LNCaP clone FGC (cell line): ENCODE data around the gene TRIP6.

ENCODE experiments used
- DNase-seq: peaks from one replicate; pipeline ENCODE4 v3.0.0-alpha.2; 2011; ENCODE audit warnings: low read depth
- H3K4me3 ChIP-seq: 2 replicates; pipeline ENCODE4 v1.5.1; 2011; ENCODE audit warnings: mild to moderate bottlenecking, low read depth, low read length, control low read depth
- TF ChIP-seq, protein P1 (sequence below): IDR thresholded peaks from 2 replicates; pipeline ENCODE4 v1.5.1; 2012; ENCODE audit warnings: mild to moderate bottlenecking; ENCODE audit not compliant: control insufficient read depth, insufficient read depth; ENCODE audit errors: extremely low read depth

TRIP6 gene

DNA sequence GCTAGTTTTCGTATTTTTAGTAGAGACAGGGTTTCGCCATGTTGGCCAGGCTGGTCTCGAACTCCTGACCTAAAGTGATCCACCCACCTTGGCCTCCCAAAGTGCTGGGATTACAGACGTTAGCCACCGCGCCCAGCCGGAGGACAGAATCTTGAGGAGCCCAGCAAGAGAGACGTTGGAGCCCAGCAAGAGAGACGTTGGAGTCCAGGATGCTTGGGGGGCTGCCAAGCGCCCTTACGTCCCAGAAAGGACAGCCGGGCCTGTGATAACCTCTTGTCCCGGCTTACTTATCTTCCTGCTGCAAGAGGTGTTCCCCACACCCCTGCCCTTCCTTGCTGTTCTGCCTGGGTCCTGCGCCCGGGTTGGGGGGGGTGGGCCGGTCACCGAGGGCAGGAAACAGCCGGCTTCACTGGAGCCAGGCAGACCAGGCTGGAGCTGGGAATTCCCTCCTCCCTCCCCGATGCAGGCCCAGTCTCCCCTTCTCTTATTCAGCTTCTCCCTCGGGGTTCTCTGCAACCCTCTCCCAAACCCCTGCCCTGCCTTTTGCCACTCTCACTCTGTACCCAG, 38.0 kb upstream of the TRIP6 start:
- H3K4me3 ChIP-seq, result no peak overlapping the region
- no peak for DNase-seq
- TF ChIP-seq, protein P1, sequence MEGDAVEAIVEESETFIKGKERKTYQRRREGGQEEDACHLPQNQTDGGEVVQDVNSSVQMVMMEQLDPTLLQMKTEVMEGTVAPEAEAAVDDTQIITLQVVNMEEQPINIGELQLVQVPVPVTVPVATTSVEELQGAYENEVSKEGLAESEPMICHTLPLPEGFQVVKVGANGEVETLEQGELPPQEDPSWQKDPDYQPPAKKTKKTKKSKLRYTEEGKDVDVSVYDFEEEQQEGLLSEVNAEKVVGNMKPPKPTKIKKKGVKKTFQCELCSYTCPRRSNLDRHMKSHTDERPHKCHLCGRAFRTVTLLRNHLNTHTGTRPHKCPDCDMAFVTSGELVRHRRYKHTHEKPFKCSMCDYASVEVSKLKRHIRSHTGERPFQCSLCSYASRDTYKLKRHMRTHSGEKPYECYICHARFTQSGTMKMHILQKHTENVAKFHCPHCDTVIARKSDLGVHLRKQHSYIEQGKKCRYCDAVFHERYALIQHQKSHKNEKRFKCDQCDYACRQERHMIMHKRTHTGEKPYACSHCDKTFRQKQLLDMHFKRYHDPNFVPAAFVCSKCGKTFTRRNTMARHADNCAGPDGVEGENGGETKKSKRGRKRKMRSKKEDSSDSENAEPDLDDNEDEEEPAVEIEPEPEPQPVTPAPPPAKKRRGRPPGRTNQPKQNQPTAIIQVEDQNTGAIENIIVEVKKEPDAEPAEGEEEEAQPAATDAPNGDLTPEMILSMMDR, result no peak

DNA sequence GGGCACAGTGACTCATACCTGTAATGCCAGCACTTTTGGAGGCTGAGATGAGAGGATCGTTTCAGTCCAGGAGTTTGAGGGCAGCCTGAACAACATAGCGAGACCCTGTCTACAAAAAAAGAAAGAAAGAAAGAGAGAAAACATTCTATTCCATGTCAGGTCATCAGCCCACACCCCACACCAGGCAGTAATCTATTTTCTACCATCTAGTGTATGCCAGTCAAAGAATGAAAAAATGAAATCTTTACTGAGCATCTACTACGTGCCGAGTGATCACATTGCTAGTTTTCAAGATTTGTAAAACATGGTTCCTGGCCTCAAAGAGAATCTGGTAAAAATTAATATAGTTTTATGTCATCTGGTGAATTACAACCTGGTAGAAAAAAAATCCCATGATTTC, 36.8 kb upstream of the TRIP6 start:
- TF ChIP-seq, protein P1, result no peak
- H3K4me3 ChIP-seq, result no peak overlapping the region
- DNase-seq, result no peak

DNA sequence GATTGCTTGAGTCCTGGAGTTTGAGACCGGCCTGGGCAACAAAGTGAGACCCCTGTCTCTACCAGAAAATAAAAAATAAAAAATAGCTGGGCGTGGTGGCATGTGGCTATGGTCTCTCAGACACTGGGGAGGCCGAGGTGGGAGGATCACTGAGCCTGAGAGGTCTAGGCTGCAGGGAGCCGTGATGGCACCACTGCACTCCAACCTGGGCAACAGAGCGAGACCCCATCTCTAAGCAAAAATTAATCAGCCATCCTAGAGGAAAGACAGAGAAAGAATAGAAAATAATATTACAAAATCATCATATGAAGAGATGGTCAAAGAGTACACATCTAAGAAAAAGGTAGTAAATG, 34.9 kb upstream of the TRIP6 start:
- TF ChIP-seq, protein P1, result no peak
- no peak overlapping the region for H3K4me3 ChIP-seq
- no peak for DNase-seq

DNA sequence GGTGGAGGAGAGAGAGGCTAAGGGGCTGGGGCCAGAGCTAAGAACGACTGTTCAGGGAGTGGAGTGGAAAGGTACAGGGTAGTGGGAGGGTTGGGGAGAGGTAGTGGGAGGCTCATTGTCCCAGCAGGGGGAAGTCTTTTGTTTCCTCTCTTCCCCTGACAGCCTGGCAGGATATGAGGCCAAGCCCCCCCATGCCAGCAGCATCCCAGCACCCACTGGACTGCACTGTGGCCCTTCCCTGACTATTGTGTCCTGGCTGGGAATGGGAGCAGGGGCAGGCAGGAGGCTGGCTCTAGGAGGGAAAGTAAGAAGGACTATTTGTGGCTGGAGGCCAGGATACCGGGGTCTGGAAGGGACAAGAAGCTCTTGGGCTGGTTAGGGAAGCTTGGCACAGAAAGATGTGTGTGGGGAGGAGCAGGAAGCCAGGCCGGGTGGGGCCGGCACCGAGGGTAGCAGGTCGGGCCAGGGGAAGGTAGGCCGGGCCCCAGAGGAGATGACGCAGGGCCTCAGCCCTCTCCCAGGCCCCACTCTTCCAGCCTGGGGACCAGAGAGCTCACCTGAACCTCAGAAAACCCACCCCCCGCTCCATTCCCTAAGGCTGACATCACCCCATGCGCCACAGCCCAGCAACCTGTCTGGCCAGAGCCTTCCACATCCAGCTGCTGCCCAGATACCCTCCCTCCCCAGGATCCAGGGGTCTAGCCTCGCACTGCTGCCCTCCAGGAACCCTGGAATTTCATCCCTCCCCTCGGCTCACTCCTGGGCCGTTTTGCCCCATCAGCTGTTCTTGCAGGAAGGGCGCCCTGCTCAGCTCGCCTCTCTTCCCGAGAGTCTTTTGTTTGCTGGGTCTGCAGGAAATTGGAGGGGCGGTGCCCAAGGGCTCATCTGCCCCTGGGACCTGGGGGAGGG, 31.0 kb upstream of the TRIP6 start:
- no peak overlapping the region for H3K4me3 ChIP-seq
- no peak for DNase-seq
- TF ChIP-seq, protein P1, result no peak

DNA sequence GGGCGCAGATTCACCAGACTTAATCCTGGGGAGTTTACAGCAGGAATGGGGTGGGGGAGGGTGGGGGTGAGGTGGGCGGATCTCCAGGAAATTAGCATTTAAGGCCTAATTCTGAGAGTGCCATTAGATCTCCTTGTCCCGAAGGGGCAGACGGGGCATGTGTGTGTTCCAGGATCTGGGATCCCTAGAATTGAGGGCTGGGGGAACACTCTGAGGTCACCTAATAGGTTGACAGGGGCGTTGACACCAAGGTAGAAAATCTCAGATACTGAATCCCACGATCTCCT, 30.4 kb upstream of the TRIP6 start:
- DNase-seq, result no peak
- TF ChIP-seq, protein P1, result no peak
- no peak overlapping the region for H3K4me3 ChIP-seq

DNA sequence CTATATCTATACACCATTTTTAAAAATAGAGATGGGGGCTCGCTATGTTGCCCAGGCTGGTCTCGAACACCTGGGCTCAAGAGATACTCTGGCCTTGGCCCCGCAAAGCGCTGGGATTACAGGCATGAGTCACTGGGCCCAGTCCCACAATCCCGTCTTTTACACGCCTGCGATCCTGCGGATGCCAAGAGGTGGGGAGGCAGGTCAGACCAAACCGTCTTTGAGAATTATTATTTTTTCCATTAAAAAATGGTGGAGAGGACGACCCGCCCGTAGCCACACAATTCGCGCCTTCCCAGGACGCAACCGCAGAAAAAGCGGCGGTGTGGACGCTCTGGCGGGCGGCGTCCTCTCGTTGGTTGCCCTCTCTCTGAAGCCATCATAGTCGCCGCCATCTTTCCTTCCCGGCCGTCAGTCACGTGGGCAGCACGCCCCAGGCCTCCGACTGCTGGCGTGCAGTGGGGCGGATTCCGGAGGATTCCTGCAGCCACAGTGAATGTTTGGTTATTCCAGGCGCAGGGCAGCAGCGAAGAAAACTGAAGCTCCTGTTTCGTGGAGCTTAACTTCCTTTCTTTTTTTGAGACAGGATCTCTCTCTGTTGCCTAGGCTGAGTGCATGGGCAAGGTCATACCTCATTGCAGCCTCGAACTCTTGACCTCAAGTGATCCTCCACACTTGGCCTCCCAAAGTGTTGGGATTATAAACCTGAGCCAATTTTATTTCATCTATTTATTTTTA, 29.9 kb upstream of the TRIP6 start:
- H3K4me3 ChIP-seq, result no peak overlapping the region
- TF ChIP-seq, protein P1, result no peak
- no peak for DNase-seq
